ENCODE data around the gene ZNF8. TPM values are rescaled to one million over a fixed set of nuclear protein-coding genes. Genes with fewer than 3 reads are reported as not detected.
A peak's percentile ranks its signal among the peaks of the same experiment; 100 is the strongest.

ZNF8 gene
- total and polyA plus RNA-seq, 2 donors from 2014 or later = 1.3 to 9.0 TPM

- Histone ChIP-seq H3K27me3 (ENCODE audit: control insufficient read depth, insufficient read depth, low read length) (no peaks in the 10 kb centered on the region), H3K4me3 (ENCODE audit: low read length in 3 of 3) (no peak overlapping the region), H3K9me3 (ENCODE audit: control insufficient read depth in 2 of 3, insufficient read depth in 1 of 3, low read length in 3 of 3) (peaks cover 3 to 7% (median 5%) of the 10 kb centered on the region in 3 donors), H3K9ac (ENCODE audit: low read length in 3 of 3) (no peak overlapping the region), H3K27ac (ENCODE audit: low read depth in 2 of 2, low read length in 2 of 2) (no peak overlapping the region), H3K36me3 (ENCODE audit: control insufficient read depth in 2 of 3, insufficient read depth in 3 of 3, low read length in 3 of 3) (peaks cover 0 to 9% (median 8%) of the 10 kb centered on the region in 3 donors), H3K4me1 (ENCODE audit: control insufficient read depth in 2 of 3, insufficient read depth in 2 of 3, low read depth in 1 of 3, low read length in 3 of 3) (peaks cover 0 to 10% (median 6%) of the 10 kb centered on the region in 3 donors)
- FAIRE-seq = no peak
- DNase-seq = no peak
- TF ChIP-seq, protein P1, sequence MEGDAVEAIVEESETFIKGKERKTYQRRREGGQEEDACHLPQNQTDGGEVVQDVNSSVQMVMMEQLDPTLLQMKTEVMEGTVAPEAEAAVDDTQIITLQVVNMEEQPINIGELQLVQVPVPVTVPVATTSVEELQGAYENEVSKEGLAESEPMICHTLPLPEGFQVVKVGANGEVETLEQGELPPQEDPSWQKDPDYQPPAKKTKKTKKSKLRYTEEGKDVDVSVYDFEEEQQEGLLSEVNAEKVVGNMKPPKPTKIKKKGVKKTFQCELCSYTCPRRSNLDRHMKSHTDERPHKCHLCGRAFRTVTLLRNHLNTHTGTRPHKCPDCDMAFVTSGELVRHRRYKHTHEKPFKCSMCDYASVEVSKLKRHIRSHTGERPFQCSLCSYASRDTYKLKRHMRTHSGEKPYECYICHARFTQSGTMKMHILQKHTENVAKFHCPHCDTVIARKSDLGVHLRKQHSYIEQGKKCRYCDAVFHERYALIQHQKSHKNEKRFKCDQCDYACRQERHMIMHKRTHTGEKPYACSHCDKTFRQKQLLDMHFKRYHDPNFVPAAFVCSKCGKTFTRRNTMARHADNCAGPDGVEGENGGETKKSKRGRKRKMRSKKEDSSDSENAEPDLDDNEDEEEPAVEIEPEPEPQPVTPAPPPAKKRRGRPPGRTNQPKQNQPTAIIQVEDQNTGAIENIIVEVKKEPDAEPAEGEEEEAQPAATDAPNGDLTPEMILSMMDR (IDR thresholded peaks at IDR 0.05; ENCODE audit: borderline replicate concordance, extremely low read depth, insufficient read depth) = no peak
- intact Hi-C loops (cut with DNase I) = no loop called here
Observed at GRCh38 chr19:58277197-58277596, 1.6 kb upstream of the ZNF8 start.

DNA sequence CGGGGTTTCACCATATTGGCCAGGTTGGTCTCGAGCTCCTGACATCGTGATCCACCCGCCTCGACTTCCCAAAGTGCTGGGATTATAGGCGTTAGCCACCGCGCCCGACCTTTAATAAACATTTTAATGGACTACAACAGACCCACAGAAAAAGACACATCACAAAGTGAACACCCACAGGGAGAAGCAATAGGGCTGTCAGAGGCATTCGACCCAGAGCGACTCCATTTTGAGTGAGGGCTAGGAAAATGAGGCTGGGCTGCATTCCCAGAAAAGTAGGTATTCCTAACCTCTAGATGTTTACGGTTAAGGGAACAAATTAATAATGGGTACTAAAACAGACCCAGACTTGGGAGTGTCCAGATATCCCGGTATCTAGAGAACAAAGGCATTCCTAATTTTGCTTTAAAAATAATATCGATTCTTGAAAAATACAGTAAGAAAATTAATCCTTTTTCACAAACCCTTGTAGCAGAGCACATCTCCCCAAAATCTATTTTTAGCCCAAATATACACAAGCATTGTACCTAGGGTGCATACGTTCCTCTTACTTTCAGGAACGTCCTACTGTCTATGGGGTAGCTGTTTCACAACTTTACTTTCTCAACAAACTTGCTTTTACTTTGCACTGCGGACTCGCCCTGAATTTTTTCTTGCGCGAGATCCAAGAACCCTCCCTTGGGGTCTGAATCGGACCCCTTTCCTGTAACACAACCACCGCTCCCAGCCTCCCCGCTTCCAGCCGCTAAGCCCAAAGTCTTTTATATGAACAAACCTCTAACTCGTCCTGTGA lies 811 bp upstream of the ZNF8 start:
- FAIRE-seq (no peak), DNase-seq (peak in 1 of 5 donors; percentile 47)
- peaks cover 0 to 10% (median 6%) of the 10 kb centered on the region in 3 donors for H3K4me1 ChIP-seq (ENCODE audit: control insufficient read depth in 2 of 3, insufficient read depth in 2 of 3, low read depth in 1 of 3, low read length in 3 of 3)
- H3K36me3 ChIP-seq (ENCODE audit: control insufficient read depth in 2 of 3, insufficient read depth in 3 of 3, low read length in 3 of 3) = peaks cover 0 to 9% (median 8%) of the 10 kb centered on the region in 3 donors
- H3K27ac ChIP-seq (ENCODE audit: low read depth in 2 of 2, low read length in 2 of 2) = peak overlapping the region; percentile 79 to 89
- H3K27me3 ChIP-seq (ENCODE audit: control insufficient read depth, insufficient read depth, low read length) = no peaks in the 10 kb centered on the region
- intact Hi-C loops (cut with DNase I) = no loop called here
- peaks cover 3 to 5% (median 5%) of the 10 kb centered on the region in 3 donors for H3K9me3 ChIP-seq (ENCODE audit: control insufficient read depth in 2 of 3, insufficient read depth in 1 of 3, low read length in 3 of 3)
- peak overlapping the region; percentile 58 to 77 (median 74) for H3K9ac ChIP-seq (ENCODE audit: low read length in 3 of 3)
- peak overlapping the region; percentile 83 to 92 (median 87) for H3K4me3 ChIP-seq (ENCODE audit: low read length in 3 of 3)
- TF ChIP-seq, protein P1 (IDR thresholded peaks at IDR 0.05; ENCODE audit: borderline replicate concordance, extremely low read depth, insufficient read depth) = no peak

- peak overlapping the region; percentile 79 to 89 for H3K27ac ChIP-seq (ENCODE audit: low read depth in 2 of 2, low read length in 2 of 2)
- intact Hi-C loops (cut with DNase I) = no loop called here
- H3K4me3 ChIP-seq (ENCODE audit: low read length in 3 of 3) = peak overlapping the region; percentile 83 to 92 (median 87)
- DNase-seq (peak; percentile 73 to 95 (median 85)), FAIRE-seq (no peak)
- no peaks in the 10 kb centered on the region for H3K27me3 ChIP-seq (ENCODE audit: control insufficient read depth, insufficient read depth, low read length)
- TF ChIP-seq, protein P1 (IDR thresholded peaks at IDR 0.05; ENCODE audit: borderline replicate concordance, extremely low read depth, insufficient read depth) = no peak
- peaks cover 0 to 8% (median 8%) of the 10 kb centered on the region in 3 donors for H3K36me3 ChIP-seq (ENCODE audit: control insufficient read depth in 2 of 3, insufficient read depth in 3 of 3, low read length in 3 of 3)
- H3K9me3 ChIP-seq (ENCODE audit: control insufficient read depth in 2 of 3, insufficient read depth in 1 of 3, low read length in 3 of 3) = peaks cover 2 to 4% (median 3%) of the 10 kb centered on the region in 3 donors
- H3K4me1 ChIP-seq (ENCODE audit: control insufficient read depth in 2 of 3, insufficient read depth in 2 of 3, low read depth in 1 of 3, low read length in 3 of 3) = peaks cover 0 to 10% (median 6%) of the 10 kb centered on the region in 3 donors
- peak overlapping the region; percentile 45 to 77 (median 71) for H3K9ac ChIP-seq (ENCODE audit: low read length in 3 of 3)
Observed at GRCh38 chr19:58279042-58279924, 528 bp downstream of the ZNF8 start.
